HG03108 (cell line): ENCODE results near the gene PTPRQ.
"Not testable (repeated sequence)": the region's sequence is repeated elsewhere in the genome, so short reads cannot be mapped to it uniquely, and the experiment has no call there.

Experiments
- ATAC-seq: cut with Tn5 transposase; IDR thresholded peaks from one replicate; pipeline ENCODE4 v1.9.1; 2021; ENCODE audit warnings: moderate library complexity; ENCODE audit not compliant: unreplicated experiment

PTPRQ gene

GRCh38 chr12:80627782-80628181, 183.7 kb downstream of the PTPRQ start:
- no peak for ATAC-seq

- no peak for ATAC-seq
These were observed 188.8 kb downstream of the PTPRQ start for GRCh38 chr12:80632835-80633234.

GRCh38 chr12:80634903-80635302, 190.9 kb downstream of the PTPRQ start:
- ATAC-seq = no peak

DNA sequence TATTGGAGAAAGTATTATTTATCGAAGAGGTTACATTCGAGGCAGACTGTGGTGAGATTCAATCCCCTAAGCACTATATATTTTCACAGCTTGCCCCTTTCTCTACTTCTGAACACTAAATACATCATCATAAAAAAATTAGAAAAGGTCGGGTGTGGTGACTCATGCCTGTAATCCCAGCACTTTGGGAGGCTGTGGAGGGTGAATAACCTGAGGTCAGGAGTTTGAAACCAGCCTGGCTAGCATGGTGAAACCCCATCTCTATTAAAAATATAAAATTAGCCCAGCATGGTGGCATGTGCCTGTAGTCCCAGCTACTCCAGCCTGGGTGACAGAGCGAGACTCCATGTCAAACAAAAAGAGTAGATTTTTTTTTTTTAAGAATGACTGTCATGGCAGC, 192.8 kb downstream of the PTPRQ start:
- no peak for ATAC-seq

GRCh38 chr12:80641936-80642335, 197.9 kb downstream of the PTPRQ start:
- no peak for ATAC-seq

GRCh38 chr12:80643961-80644360, 199.9 kb downstream of the PTPRQ start:
- no peak for ATAC-seq

- ATAC-seq = no peak
These were observed 204.8 kb downstream of the PTPRQ start for GRCh38 chr12:80648881-80649280.

- no peak for ATAC-seq
These were observed 211.7 kb downstream of the PTPRQ start for GRCh38 chr12:80655751-80656150.

GRCh38 chr12:80659512-80660063, 215.6 kb downstream of the PTPRQ start:
- no peak for ATAC-seq

GRCh38 chr12:80662586-80662985, 218.6 kb downstream of the PTPRQ start:
- no peak for ATAC-seq

DNA sequence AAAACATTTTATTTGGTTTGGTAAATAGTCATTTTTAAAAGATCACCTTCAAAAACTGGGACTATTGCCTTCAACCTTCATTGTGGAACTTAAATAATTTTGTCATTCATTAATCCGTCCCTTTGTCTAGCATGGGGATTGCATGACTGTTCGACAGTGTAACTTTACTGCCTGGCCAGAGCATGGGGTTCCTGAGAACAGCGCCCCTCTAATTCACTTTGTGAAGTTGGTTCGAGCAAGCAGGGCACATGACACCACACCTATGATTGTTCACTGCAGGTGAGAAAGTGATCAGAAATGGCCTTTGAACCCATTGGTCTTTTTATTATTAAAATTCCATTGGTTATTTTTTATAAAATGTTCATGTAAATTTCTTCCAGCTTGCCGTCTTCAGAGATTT, 226.2 kb downstream of the PTPRQ start:
- no peak for ATAC-seq

GRCh38 chr12:80676042-80676636, 232.1 kb downstream of the PTPRQ start:
- not testable (repeated sequence) for ATAC-seq

GRCh38 chr12:80676856-80677255, 232.8 kb downstream of the PTPRQ start:
- no peak for ATAC-seq

- no peak for ATAC-seq
These were observed 234.0 kb downstream of the PTPRQ start for GRCh38 chr12:80677994-80678393.

DNA sequence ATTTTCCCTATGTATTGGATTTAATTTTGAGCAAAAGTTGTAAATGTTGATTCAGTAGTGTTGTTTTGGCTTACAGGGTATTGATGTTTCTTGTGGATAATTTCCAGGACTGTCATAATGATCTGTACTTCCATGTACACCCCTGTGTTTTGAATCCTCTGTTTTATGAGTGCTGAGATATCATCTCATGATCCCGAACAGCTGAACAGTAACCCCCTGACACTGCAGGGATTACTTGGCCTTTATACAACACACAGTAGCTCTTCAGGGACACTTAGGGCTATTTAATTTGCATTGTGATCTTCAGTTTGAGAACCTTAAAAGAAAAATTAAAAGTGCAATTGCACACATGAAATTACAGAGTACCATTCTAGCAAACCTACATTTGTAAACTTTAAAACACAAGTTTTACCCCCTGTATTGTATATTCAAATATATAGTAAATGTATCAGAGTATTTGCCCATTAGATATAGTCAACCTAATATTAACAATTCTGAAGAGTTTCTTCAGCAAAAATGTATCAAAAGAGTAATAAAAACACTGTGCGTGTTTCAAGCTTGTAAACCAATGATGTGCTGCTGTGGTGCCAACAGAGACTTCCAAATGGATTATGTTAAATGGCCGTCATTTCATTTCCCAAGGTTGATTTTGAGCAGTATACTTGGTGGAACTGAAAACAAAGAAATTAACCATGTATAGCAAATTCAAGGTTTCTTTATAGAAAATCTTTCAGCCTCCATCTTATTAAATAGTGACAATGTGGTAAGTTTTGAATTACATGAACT, 235.5 kb downstream of the PTPRQ start:
- no peak for ATAC-seq

GRCh38 chr12:80681287-80681686, 237.3 kb downstream of the PTPRQ start:
- no peak for ATAC-seq

DNA sequence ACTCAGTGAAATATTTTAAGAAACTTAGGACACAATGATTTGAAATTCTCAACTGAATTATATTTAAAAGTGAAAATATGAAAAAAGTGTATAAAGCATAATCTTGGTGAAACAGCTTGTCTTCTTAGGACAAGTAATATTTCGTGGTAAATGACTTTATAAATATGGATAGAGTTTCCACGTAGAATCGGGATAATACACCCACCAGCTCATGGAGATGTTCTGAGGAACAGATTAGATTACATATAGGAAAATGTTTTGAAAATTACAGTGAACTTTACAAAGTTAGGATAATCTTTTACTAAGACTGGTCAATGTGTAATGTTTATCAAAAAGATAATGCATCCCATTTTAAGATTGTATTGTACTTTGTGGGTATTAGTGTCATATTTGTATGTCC, 237.8 kb downstream of the PTPRQ start:
- no peak for ATAC-seq

DNA sequence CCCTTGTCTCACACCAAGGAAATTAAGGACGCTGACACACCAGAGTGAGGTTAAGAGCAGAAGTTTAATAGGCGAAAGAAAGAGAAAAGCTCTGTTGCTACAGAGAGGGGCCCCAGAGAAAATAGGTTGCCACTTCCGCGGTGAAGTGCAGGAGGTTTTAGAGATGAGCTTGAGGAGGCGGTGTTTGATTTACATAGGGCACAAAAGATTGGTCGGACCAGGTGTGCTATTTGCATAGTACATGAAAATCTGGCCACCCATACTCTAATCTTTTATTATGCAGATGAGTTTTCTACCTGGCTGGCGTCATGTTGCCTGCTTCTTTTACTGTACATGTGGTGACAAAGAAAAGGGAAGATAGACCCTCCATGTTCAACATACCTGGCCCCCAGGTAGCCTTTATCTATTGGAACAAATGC, 240.1 kb downstream of the PTPRQ start:
- no peak for ATAC-seq

DNA sequence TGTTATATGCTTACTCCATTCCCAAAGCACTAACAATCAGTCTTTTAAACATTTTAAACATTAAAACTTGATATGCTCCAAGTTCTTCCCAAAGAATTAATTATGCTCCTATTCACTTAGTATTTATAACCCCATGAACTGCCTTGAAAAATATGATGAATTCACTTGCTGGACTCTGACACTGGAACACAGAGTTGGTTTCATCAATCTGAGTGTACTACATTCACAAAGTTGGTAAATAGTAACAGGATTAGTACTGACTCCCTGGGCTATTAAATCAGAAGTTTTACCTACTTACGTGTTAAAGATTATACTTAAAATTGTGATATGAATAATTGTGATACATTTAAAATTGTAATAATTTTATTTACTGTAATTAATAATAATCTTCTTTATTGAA, 246.1 kb downstream of the PTPRQ start:
- ATAC-seq = no peak

- no peak for ATAC-seq
These were observed 246.5 kb downstream of the PTPRQ start for GRCh38 chr12:80690513-80690912.

- no peak for ATAC-seq
These were observed 248.1 kb downstream of the PTPRQ start for GRCh38 chr12:80692114-80692513.

DNA sequence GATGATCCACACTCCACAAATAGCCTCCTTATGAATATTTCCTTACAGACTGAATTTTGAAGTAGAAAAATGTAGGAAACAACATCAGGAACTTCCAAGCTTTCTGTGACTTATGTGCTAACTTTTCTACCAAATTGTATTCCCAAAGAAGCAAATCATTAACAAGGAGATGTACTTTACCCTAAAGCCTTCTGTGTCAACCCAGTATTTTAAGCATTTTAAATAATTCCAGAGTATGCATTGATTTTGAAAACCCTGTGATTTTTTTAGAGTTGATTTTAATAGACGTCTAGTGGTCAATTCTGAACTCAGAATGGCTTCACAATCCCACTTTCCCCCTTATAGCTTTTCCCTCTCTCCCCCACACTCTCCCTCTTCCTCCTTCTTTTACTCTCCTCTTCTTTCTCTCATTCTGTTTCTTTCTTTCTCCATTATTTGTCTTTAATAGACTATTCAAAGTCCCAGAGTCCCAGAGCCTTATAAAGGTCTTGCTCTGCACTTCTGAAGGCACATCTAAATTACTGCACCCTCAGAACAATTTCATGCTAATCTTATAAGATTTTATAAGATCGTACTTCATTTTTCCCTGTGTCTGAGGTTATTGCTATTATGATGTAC, 253.3 kb downstream of the PTPRQ start:
- ATAC-seq = no peak
